ENCODE results near the gene PTPRO.
"Not testable (repeated sequence)": the region's sequence is repeated elsewhere in the genome, so short reads cannot be mapped to it uniquely, and the experiment has no call there.

PTPRO gene

DNA sequence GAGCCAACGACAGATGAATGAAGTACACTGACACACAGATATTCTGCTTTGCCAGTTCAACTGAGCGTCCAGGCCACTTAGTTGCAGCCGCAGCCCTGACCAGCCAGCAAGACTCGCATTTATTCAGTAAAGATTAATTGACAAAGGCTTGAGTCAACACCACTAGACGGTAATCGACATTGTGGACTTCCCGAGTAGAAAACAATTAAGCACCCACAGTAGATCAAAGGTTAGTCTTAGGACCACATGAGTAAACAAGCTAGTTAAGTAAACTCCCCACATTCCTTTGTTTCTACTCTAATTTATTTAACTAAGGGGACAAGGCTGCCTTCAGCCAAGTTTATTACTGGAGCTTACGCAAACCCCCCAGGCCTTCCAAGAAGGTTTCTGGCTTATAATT is 294.2 kb downstream of the PTPRO start:
- not testable (repeated sequence) for H3K4me1 ChIP-seq (ENCODE audit: insufficient read depth, low read length); H3K4me3 ChIP-seq (ENCODE audit: low read length); H3K9ac ChIP-seq (ENCODE audit: low read depth, low read length); H3K27me3 ChIP-seq (ENCODE audit: insufficient read depth, low read length); H3K27ac ChIP-seq (ENCODE audit: low read length); H3K36me3 ChIP-seq (ENCODE audit: insufficient read depth, low read depth, low read length); H3K9me3 ChIP-seq (ENCODE audit: insufficient read depth, low read depth, low read length)

GRCh38 chr12:15620741-15621539 is 298.6 kb downstream of the PTPRO start:
- no peaks in the 10 kb centered on the region for H3K36me3 ChIP-seq (ENCODE audit: insufficient read depth, low read depth, low read length)
- no peak overlapping the region for H3K4me3 ChIP-seq (ENCODE audit: low read length)
- no peak overlapping the region for H3K9ac ChIP-seq (ENCODE audit: low read depth, low read length)
- H3K27ac ChIP-seq (ENCODE audit: low read length) = no peak overlapping the region
- H3K4me1 ChIP-seq (ENCODE audit: insufficient read depth, low read length) = no peaks in the 10 kb centered on the region
- H3K9me3 ChIP-seq (ENCODE audit: insufficient read depth, low read depth, low read length) = peaks cover 7% of the 10 kb centered on the region
- H3K27me3 ChIP-seq (ENCODE audit: insufficient read depth, low read length) = no peaks in the 10 kb centered on the region

DNA sequence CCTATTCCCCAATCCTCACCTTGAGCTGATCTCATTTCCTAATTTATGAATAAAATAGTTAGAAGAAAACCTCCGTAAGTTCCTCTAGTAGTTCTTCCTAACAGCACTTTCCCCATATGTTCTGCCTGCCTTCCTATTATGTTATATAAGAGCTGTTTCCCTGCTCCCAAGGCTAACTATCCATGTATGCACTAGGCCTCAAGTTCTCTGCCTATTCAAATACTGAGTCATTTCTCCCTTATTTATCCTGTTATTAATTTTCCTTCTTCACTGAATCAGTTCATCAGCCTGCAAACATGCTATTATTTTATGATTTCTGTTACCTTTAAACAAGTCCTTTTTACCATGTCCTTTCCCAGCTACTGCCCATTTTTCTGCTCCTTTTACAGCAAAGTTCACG is 302.8 kb downstream of the PTPRO start:
- Histone ChIP-seq H3K27ac (ENCODE audit: low read length) (no peak overlapping the region), H3K4me3 (ENCODE audit: low read length) (no peak overlapping the region), H3K36me3 (ENCODE audit: insufficient read depth, low read depth, low read length) (no peaks in the 10 kb centered on the region), H3K9me3 (ENCODE audit: insufficient read depth, low read depth, low read length) (no peaks in the 10 kb centered on the region), H3K9ac (ENCODE audit: low read depth, low read length) (no peak overlapping the region), H3K4me1 (ENCODE audit: insufficient read depth, low read length) (peaks cover 3% of the 10 kb centered on the region; the same call in 1 of the 2 replicates), H3K27me3 (ENCODE audit: insufficient read depth, low read length) (no peaks in the 10 kb centered on the region)

- H3K27me3 ChIP-seq (ENCODE audit: insufficient read depth, low read length) = no peaks in the 10 kb centered on the region
- H3K4me1 ChIP-seq (ENCODE audit: insufficient read depth, low read length) = peaks cover 11% of the 10 kb centered on the region
- H3K36me3 ChIP-seq (ENCODE audit: insufficient read depth, low read depth, low read length) = no peaks in the 10 kb centered on the region
- H3K27ac ChIP-seq (ENCODE audit: low read length) = no peak overlapping the region
- H3K9ac ChIP-seq (ENCODE audit: low read depth, low read length) = no peak overlapping the region
- H3K9me3 ChIP-seq (ENCODE audit: insufficient read depth, low read depth, low read length) = no peaks in the 10 kb centered on the region
- H3K4me3 ChIP-seq (ENCODE audit: low read length) = no peak overlapping the region
These were observed 306.0 kb downstream of the PTPRO start for GRCh38 chr12:15627995-15628945.

GRCh38 chr12:15629108-15629507 is 306.8 kb downstream of the PTPRO start:
- Histone ChIP-seq H3K9ac (ENCODE audit: low read depth, low read length) (no peak overlapping the region), H3K4me1 (ENCODE audit: insufficient read depth, low read length) (peaks cover 11% of the 10 kb centered on the region), H3K36me3 (ENCODE audit: insufficient read depth, low read depth, low read length) (no peaks in the 10 kb centered on the region), H3K9me3 (ENCODE audit: insufficient read depth, low read depth, low read length) (no peaks in the 10 kb centered on the region), H3K27me3 (ENCODE audit: insufficient read depth, low read length) (no peaks in the 10 kb centered on the region), H3K4me3 (ENCODE audit: low read length) (no peak overlapping the region), H3K27ac (ENCODE audit: low read length) (no peak overlapping the region)

GRCh38 chr12:15629761-15630160 is 307.5 kb downstream of the PTPRO start:
- Histone ChIP-seq H3K27me3 (ENCODE audit: insufficient read depth, low read length) (no peaks in the 10 kb centered on the region), H3K4me3 (ENCODE audit: low read length) (no peak overlapping the region), H3K4me1 (ENCODE audit: insufficient read depth, low read length) (peaks cover 11% of the 10 kb centered on the region), H3K36me3 (ENCODE audit: insufficient read depth, low read depth, low read length) (no peaks in the 10 kb centered on the region), H3K27ac (ENCODE audit: low read length) (no peak overlapping the region), H3K9me3 (ENCODE audit: insufficient read depth, low read depth, low read length) (no peaks in the 10 kb centered on the region), H3K9ac (ENCODE audit: low read depth, low read length) (no peak overlapping the region)

GRCh38 chr12:15631007-15631715 is 308.9 kb downstream of the PTPRO start:
- H3K36me3 ChIP-seq (ENCODE audit: insufficient read depth, low read depth, low read length) = no peaks in the 10 kb centered on the region
- H3K9ac ChIP-seq (ENCODE audit: low read depth, low read length) = no peak overlapping the region
- H3K4me3 ChIP-seq (ENCODE audit: low read length) = no peak overlapping the region
- no peaks in the 10 kb centered on the region for H3K27me3 ChIP-seq (ENCODE audit: insufficient read depth, low read length)
- H3K27ac ChIP-seq (ENCODE audit: low read length) = no peak overlapping the region
- H3K9me3 ChIP-seq (ENCODE audit: insufficient read depth, low read depth, low read length) = no peaks in the 10 kb centered on the region
- H3K4me1 ChIP-seq (ENCODE audit: insufficient read depth, low read length) = peaks cover 11% of the 10 kb centered on the region

- Histone ChIP-seq H3K4me3 (ENCODE audit: low read length) (no peak overlapping the region), H3K9ac (ENCODE audit: low read depth, low read length) (no peak overlapping the region), H3K9me3 (ENCODE audit: insufficient read depth, low read depth, low read length) (no peaks in the 10 kb centered on the region), H3K27me3 (ENCODE audit: insufficient read depth, low read length) (no peaks in the 10 kb centered on the region), H3K4me1 (ENCODE audit: insufficient read depth, low read length) (peaks cover 16% of the 10 kb centered on the region), H3K36me3 (ENCODE audit: insufficient read depth, low read depth, low read length) (no peaks in the 10 kb centered on the region), H3K27ac (ENCODE audit: low read length) (no peak overlapping the region)
These were observed 310.4 kb downstream of the PTPRO start for GRCh38 chr12:15632708-15633107.

GRCh38 chr12:15633201-15633600 is 310.9 kb downstream of the PTPRO start:
- Histone ChIP-seq H3K27ac (ENCODE audit: low read length) (no peak overlapping the region), H3K4me1 (ENCODE audit: insufficient read depth, low read length) (peaks cover 17% of the 10 kb centered on the region), H3K27me3 (ENCODE audit: insufficient read depth, low read length) (no peaks in the 10 kb centered on the region), H3K4me3 (ENCODE audit: low read length) (no peak overlapping the region), H3K9me3 (ENCODE audit: insufficient read depth, low read depth, low read length) (no peaks in the 10 kb centered on the region), H3K9ac (ENCODE audit: low read depth, low read length) (no peak overlapping the region), H3K36me3 (ENCODE audit: insufficient read depth, low read depth, low read length) (no peaks in the 10 kb centered on the region)

- H3K27ac ChIP-seq (ENCODE audit: low read length) = no peak overlapping the region
- no peaks in the 10 kb centered on the region for H3K27me3 ChIP-seq (ENCODE audit: insufficient read depth, low read length)
- no peaks in the 10 kb centered on the region for H3K36me3 ChIP-seq (ENCODE audit: insufficient read depth, low read depth, low read length)
- no peak overlapping the region for H3K9ac ChIP-seq (ENCODE audit: low read depth, low read length)
- no peak overlapping the region for H3K4me3 ChIP-seq (ENCODE audit: low read length)
- no peaks in the 10 kb centered on the region for H3K9me3 ChIP-seq (ENCODE audit: insufficient read depth, low read depth, low read length)
- H3K4me1 ChIP-seq (ENCODE audit: insufficient read depth, low read length) = peaks cover 14% of the 10 kb centered on the region
These were observed 311.8 kb downstream of the PTPRO start for GRCh38 chr12:15634010-15634683.

Data from iPS-20b (cell line).